Adrenal gland (tissue), 5 donors: ENCODE data around the gene INF2.

Source experiments
- CTCF ChIP-seq, 6 experiments: fragments of 450-650 bp in 4 of 6; fragments of 200-600 bp in 2 of 6; sonication (generic) in 1 of 6; IDR thresholded peaks; 1 replicate in 5 of 6; 2 replicates in 1 of 6; pipeline versions ENCODE4 v1.5.1 to v1.8.0; 2016 to 2021; ENCODE audit warnings: antibody characterized with exemption in 6 of 6, mild to moderate bottlenecking in 2 of 6, moderate library complexity in 1 of 6
- POLR2A ChIP-seq, 2 donors: fragments of 450-650 bp; IDR thresholded peaks; one replicate each; pipeline ENCODE4 v1.6.1; 2017; ENCODE audit warnings: antibody characterized with exemption in 2 of 2, mild to moderate bottlenecking in 2 of 2, moderate library complexity in 1 of 2
- donor health status: DM: no; HTN: no; CAD: no.

GRCh38 chr14:104747876-104748275, 58.5 kb downstream of the INF2 start:
- no peak for TF ChIP-seq CTCF (IDR thresholded peaks at IDR 0.05)
- no peak for TF ChIP-seq POLR2A (IDR thresholded peaks at IDR 0.05)
